ENCODE measurements around the gene FBLN7.
A peak's percentile ranks its signal among the peaks of the same experiment; 100 is the strongest.
"Not testable (repeated sequence)": the region's sequence is repeated elsewhere in the genome, so short reads cannot be mapped to it uniquely, and the experiment has no call there.

FBLN7 gene

GRCh38 chr2:112138159-112139032, at the start of gene FBLN7:
Gene FBLN7 (plus strand): TSS chr2:112138385. CDS start chr2:112138656, 271 bp downstream.
- peak; percentile 81 for DNase-seq

GRCh38 chr2:112089375-112089774, 48.8 kb upstream of the FBLN7 start:
- no peak for DNase-seq

GRCh38 chr2:112092286-112093041, 45.7 kb upstream of the FBLN7 start:
- DNase-seq = no peak

GRCh38 chr2:112093216-112093615, 45.0 kb upstream of the FBLN7 start:
- no peak for DNase-seq

GRCh38 chr2:112095681-112096080, 42.5 kb upstream of the FBLN7 start:
- DNase-seq = no peak

GRCh38 chr2:112096098-112096497, 42.1 kb upstream of the FBLN7 start:
- DNase-seq = no peak

GRCh38 chr2:112108178-112108832, 29.9 kb upstream of the FBLN7 start:
- no peak for DNase-seq

- DNase-seq = no peak
These were observed 28.9 kb upstream of the FBLN7 start for GRCh38 chr2:112109278-112109677.

- DNase-seq = no peak
These were observed 27.2 kb upstream of the FBLN7 start for GRCh38 chr2:112110966-112111365.

- not testable (repeated sequence) for DNase-seq
These were observed 24.8 kb upstream of the FBLN7 start for GRCh38 chr2:112113354-112113753.

- DNase-seq = peak; percentile 23
These were observed 20.0 kb upstream of the FBLN7 start for GRCh38 chr2:112118148-112118547.

GRCh38 chr2:112121682-112122254, 16.4 kb upstream of the FBLN7 start:
- DNase-seq = peak; percentile 80

- no peak for DNase-seq
These were observed 9.1 kb upstream of the FBLN7 start for GRCh38 chr2:112129060-112129459.

GRCh38 chr2:112133344-112133743, 4.8 kb upstream of the FBLN7 start:
- no peak for DNase-seq

- no peak for DNase-seq
These were observed 4.1 kb upstream of the FBLN7 start for GRCh38 chr2:112134120-112134519.

- peak; percentile 31 for DNase-seq
These were observed 2.1 kb upstream of the FBLN7 start for GRCh38 chr2:112136096-112136495.

GRCh38 chr2:112137516-112138158, 548 bp upstream of the FBLN7 start:
- DNase-seq = peak; percentile 84

- peak; percentile 44 for DNase-seq
These were observed 939 bp downstream of the FBLN7 start for GRCh38 chr2:112139033-112139614.

- DNase-seq = not testable (repeated sequence)
These were observed 1.5 kb downstream of the FBLN7 start for GRCh38 chr2:112139661-112140204.

- peak; percentile 76 for DNase-seq
These were observed 2.1 kb downstream of the FBLN7 start for GRCh38 chr2:112140205-112140802.

GRCh38 chr2:112140899-112141625, 2.9 kb downstream of the FBLN7 start:
- peak; percentile 88 for DNase-seq
